K562 (cell line): ENCODE data around the gene COQ8A. TPM values are rescaled to one million over a fixed set of nuclear protein-coding genes. Genes with fewer than 3 reads are reported as not detected.

Source experiments
- BRCA1 ChIP-seq, 2 experiments: fragments of 450-650 bp in 1 of 2; sonication (generic) in 1 of 2; formaldehyde crosslinking in 1 of 2; IDR thresholded peaks; 2 replicates each; pipeline versions ENCODE4 v1.5.0 to v1.6.1; 2017 to 2020; ENCODE audit warnings: mild to moderate bottlenecking in 1 of 2, missing genetic modification reagents in 1 of 2
- CXXC5 ChIP-seq: fragments of 250-450 bp; sonication (Bioruptor Pico); IDR thresholded peaks from 2 replicates; pipeline ENCODE4 v1.8.0; 2022; ENCODE audit warnings: inconsistent platforms, mild to moderate bottlenecking, moderate library complexity
- EGR1 ChIP-seq: fragments of 450-650 bp; conservative IDR thresholded peaks from 2 replicates; pipeline ENCODE4 v1.6.1; 2017; ENCODE audit warnings: mild to moderate bottlenecking
- ERF ChIP-seq: fragments of 450-650 bp; formaldehyde crosslinking; IDR thresholded peaks from 2 replicates; pipeline ENCODE4 v1.4.0; 2020; ENCODE audit warnings: mild to moderate bottlenecking, mixed read lengths
- ETV5 ChIP-seq: sonication (generic); formaldehyde crosslinking; IDR thresholded peaks from 2 replicates; pipeline ENCODE4 v1.4.0; 2020; ENCODE audit warnings: low read depth, mild to moderate bottlenecking, missing genetic modification reagents
- FOS ChIP-seq: IDR thresholded peaks from 3 replicates; pipeline ENCODE4 v1.6.1; 2011; ENCODE audit not compliant: insufficient read length; ENCODE audit errors: extremely low read depth
- HNRNPL ChIP-seq: fragments of 200-400 bp; formaldehyde crosslinking; IDR thresholded peaks from 2 replicates; pipeline ENCODE4 v1.6.1; 2017; ENCODE audit warnings: low read depth, mild to moderate bottlenecking, low read length
- KLF10 ChIP-seq: fragments of 250-450 bp; sonication (Bioruptor Pico); IDR thresholded peaks from 2 replicates; pipeline ENCODE4 v1.6.1; 2021; ENCODE audit warnings: matching md5 sums
- NFE2 ChIP-seq: IDR thresholded peaks from 2 replicates; pipeline ENCODE4 v1.6.1; 2014; ENCODE audit warnings: antibody characterized with exemption, low read depth
- NFXL1 ChIP-seq: fragments of 450-650 bp; formaldehyde crosslinking; IDR thresholded peaks from 2 replicates; pipeline ENCODE4 v1.4.0; 2021; ENCODE audit warnings: mild to moderate bottlenecking
- PRDM10 ChIP-seq: fragments of 450-650 bp; IDR thresholded peaks from 2 replicates; pipeline ENCODE4 v1.6.1; 2018; ENCODE audit not compliant: partially characterized antibody
- PRPF4 ChIP-seq: fragments of 200-400 bp; formaldehyde crosslinking; IDR thresholded peaks from one replicate; pipeline ENCODE4 v1.6.1; 2017; ENCODE audit warnings: low read length, low read depth, mild to moderate bottlenecking; ENCODE audit not compliant: insufficient read depth, poor library complexity, severe bottlenecking
- PTTG1 ChIP-seq: fragments of 450-650 bp; IDR thresholded peaks from 2 replicates; pipeline ENCODE4 v1.6.1; 2016; ENCODE audit warnings: low read depth, mild to moderate bottlenecking, missing genetic modification characterization, missing compliant biosample characterization
- SMARCE1 ChIP-seq: fragments of 450-650 bp; IDR thresholded peaks from 2 replicates; pipeline ENCODE4 v1.7.1; 2016; ENCODE audit warnings: mild to moderate bottlenecking
- TEAD4 ChIP-seq, 2 experiments: sonication (generic) in 1 of 2; formaldehyde crosslinking in 1 of 2; IDR thresholded peaks; 2 replicates each; pipeline versions ENCODE4 v1.6.1 to v1.8.0; 2012 to 2022; ENCODE audit warnings: borderline replicate concordance in 1 of 2, inconsistent platforms in 1 of 2, low read length in 1 of 2, mild to moderate bottlenecking in 1 of 2, missing genetic modification reagents in 1 of 2
- TGIF2 ChIP-seq: sonication (generic); formaldehyde crosslinking; IDR thresholded peaks from 2 replicates; pipeline ENCODE4 v1.8.1; 2022; ENCODE audit warnings: mild to moderate bottlenecking, missing genetic modification reagents, moderate library complexity
- ZNF121 ChIP-seq: sonication (generic); formaldehyde crosslinking; conservative IDR thresholded peaks from 2 replicates; pipeline ENCODE4 v1.8.0; 2022; ENCODE audit warnings: missing genetic modification reagents
- ZNF23 ChIP-seq: fragments of 250-450 bp; sonication (Bioruptor Pico); IDR thresholded peaks from 2 replicates; pipeline ENCODE4 v1.4.0; 2020; ENCODE audit warnings: mild to moderate bottlenecking
- ZNF445 ChIP-seq: fragments of 250-450 bp; sonication (Bioruptor Pico); IDR thresholded peaks from 2 replicates; pipeline ENCODE4 v1.4.0; 2020; ENCODE audit warnings: low read depth, mild to moderate bottlenecking, moderate library complexity
- ZNF592 ChIP-seq: fragments of 450-650 bp; IDR thresholded peaks from 2 replicates; pipeline ENCODE4 v1.6.1; 2017; ENCODE audit warnings: antibody characterized with exemption, mild to moderate bottlenecking
- ZNF79 ChIP-seq: fragments of 250-450 bp; sonication (Bioruptor Pico); IDR thresholded peaks from 2 replicates; pipeline ENCODE4 v1.4.0; 2020; ENCODE audit warnings: low read depth, mild to moderate bottlenecking, moderate library complexity
- polyA plus RNA-seq, 8 experiments: library from polyadenylated mRNA; depleted of rRNA in 4 of 8; stranded (reverse) in 5 of 8; unstranded in 3 of 8; fragments of >200 nt; fragmentation: Nextera tagmentation in 2 of 8; fragmentation: Illumina TruSeq in 1 of 8; extraction: Ambion mirVana in 2 of 8; extraction: Trizol in 1 of 8; gene quantifications; 2 replicates each; pipeline versions ENCODE4 v1.2.1 to v1.2.3, GENCODE V29; 2011 to 2014; ENCODE audit warnings: inconsistent platforms in 1 of 8, missing spikeins in 1 of 8
- total RNA-seq, 7 experiments: library from RNA; depleted of rRNA in 6 of 7; stranded (reverse); fragments of >200 nt in 6 of 7; fragmentation: Illumina TruSeq in 2 of 7; extraction: Trizol in 2 of 7; gene quantifications; 2 replicates each; pipeline versions ENCODE4 v1.2.1 to v1.2.3, GENCODE V29; 2011 to 2021; ENCODE audit warnings: low replicate concordance in 1 of 7

Gene COQ8A
- total and polyA plus RNA-seq, 9 of the 15 experiments (the other 6 are each of a cell fraction or from before 2014, with no cell fraction given), result 2.6 to 54.3 (median 32.4) TPM

GRCh38 chr1:226940029-226940805, at the start of gene COQ8A (continued):
- no peak for TF ChIP-seq NFE2
- TF ChIP-seq ZNF445 (CRISPR knock-in tag), result no peak
- TF ChIP-seq ERF, result no peak; the same call in none of the 2 replicates
- peak; percentile 48; the same call in 1 of the 2 replicates for TF ChIP-seq ETV5 (CRISPR knock-in tag)
- TF ChIP-seq FOS, result peak; percentile 99
- TF ChIP-seq KLF10, result no peak
- 0 out of 2 replicates have a peak, but pooled peaks have one; percentile 41 for TF ChIP-seq ZNF592
- TF ChIP-seq ZNF79 (CRISPR knock-in tag), result no peak
- peak; percentile 90 for TF ChIP-seq EGR1
- no peak for TF ChIP-seq TGIF2 (CRISPR knock-in tag)
- TF ChIP-seq CXXC5 (CRISPR knock-in tag), result peak; percentile 98
- peak; percentile 24; the same call in 1 of the 2 replicates for TF ChIP-seq HNRNPL
- TF ChIP-seq PTTG1 (tag), result no peak
- no peak; the same call in 1 of the 2 replicates for TF ChIP-seq ZNF121 (CRISPR knock-in tag)
- TF ChIP-seq NFXL1 (CRISPR knock-in tag), result no peak
- no peak for TF ChIP-seq ZNF23 (CRISPR knock-in tag)
- no peak for TF ChIP-seq SMARCE1
- peak; percentile 1 for TF ChIP-seq PRPF4
- peak; percentile 73 for TF ChIP-seq PRDM10
- TF ChIP-seq BRCA1 (IDR thresholded peaks at IDR 0.05), result no peak
- no peak for TF ChIP-seq BRCA1 (CRISPR knock-in tag; IDR thresholded peaks at IDR 0.05)
- TF ChIP-seq TEAD4 (IDR thresholded peaks at IDR 0.05; ENCODE audit: low read length), result 0 out of 2 replicates have a peak, but pooled peaks have one; percentile 8
- TF ChIP-seq TEAD4 (CRISPR knock-in tag; IDR thresholded peaks at IDR 0.05; ENCODE audit: borderline replicate concordance), result peak; percentile 91; the same call in 1 of the 2 replicates
